Activated naive CD4-positive, alpha-beta T cell treated with anti-CD3 and anti-CD28 coated beads, Interleukin-2, amount 10 ng/mL, durations not matched to agents 7 days and 5 days (primary cell): ENCODE data around the gene GSDME.

Experiments
- CTCF ChIA-PET: fragments of 350-600 bp; sonication (Branson Sonifier 250); formaldehyde crosslinking; loops from one replicate; lab custom pipeline; 2021; ENCODE audit warnings: antibody characterized with exemption; lab: Charles Lee
- DNase-seq: peaks from one replicate; pipeline ENCODE4 v3.0.0-alpha.2; 2020
- H3K27ac Mint-ChIP-seq: one replicate; pipeline ENCODE4 v1.8.0; 2021; ENCODE audit warnings: mild to moderate bottlenecking, moderate library complexity, mixed read lengths
- H3K27me3 Mint-ChIP-seq: one replicate; pipeline ENCODE4 v1.8.0; 2021; ENCODE audit warnings: mild to moderate bottlenecking, mixed read lengths
- H3K36me3 Mint-ChIP-seq: one replicate; pipeline ENCODE4 v1.8.0; 2021; ENCODE audit warnings: mixed read lengths
- H3K4me1 Mint-ChIP-seq: one replicate; pipeline ENCODE4 v1.8.0; 2021; ENCODE audit warnings: mixed read lengths
- H3K4me3 Mint-ChIP-seq: one replicate; pipeline ENCODE4 v1.8.0; 2021; ENCODE audit warnings: mild to moderate bottlenecking, moderate library complexity, mixed read lengths
- H3K9me3 Mint-ChIP-seq: one replicate; pipeline ENCODE4 v1.8.0; 2021; ENCODE audit warnings: mixed read lengths

The GSDME gene

GRCh38 chr7:24717694-24718320 lies 39.5 kb downstream of the GSDME start:
- CTCF ChIA-PET: no interaction called here
- peaks cover 19% of the 10 kb centered on the region for H3K27me3 Mint-ChIP-seq

DNA sequence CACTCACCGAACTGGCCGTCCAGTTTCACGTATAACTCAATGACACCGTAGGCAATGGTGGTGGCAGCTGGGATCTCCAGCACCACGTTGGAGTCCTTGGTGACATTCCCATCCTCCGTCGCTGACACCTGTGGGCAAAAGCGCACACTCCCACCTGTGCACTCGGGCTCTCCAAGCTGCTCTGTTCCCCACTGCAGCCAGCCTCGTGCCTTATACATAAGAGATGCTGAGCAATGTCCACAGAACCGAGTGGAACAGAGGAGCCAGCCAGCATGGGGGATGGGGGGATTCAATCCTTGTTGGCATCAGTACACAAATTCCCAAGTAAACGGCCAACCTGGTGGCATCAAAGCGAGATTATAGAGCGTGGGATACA lies 40.0 kb downstream of the GSDME start:
- H3K4me1 Mint-ChIP-seq: peaks cover 7% of the 10 kb centered on the region
- no peak overlapping the region for H3K27ac Mint-ChIP-seq

More at GRCh38 chr7:24717694-24718320, 39.5 kb downstream of the GSDME start:
- H3K27ac Mint-ChIP-seq: no peak overlapping the region
- DNase-seq: no peak
- no peak overlapping the region for H3K4me3 Mint-ChIP-seq
- H3K9me3 Mint-ChIP-seq: no peaks in the 10 kb centered on the region
- H3K4me1 Mint-ChIP-seq: peaks cover 7% of the 10 kb centered on the region
- H3K36me3 Mint-ChIP-seq: no peaks in the 10 kb centered on the region

DNA sequence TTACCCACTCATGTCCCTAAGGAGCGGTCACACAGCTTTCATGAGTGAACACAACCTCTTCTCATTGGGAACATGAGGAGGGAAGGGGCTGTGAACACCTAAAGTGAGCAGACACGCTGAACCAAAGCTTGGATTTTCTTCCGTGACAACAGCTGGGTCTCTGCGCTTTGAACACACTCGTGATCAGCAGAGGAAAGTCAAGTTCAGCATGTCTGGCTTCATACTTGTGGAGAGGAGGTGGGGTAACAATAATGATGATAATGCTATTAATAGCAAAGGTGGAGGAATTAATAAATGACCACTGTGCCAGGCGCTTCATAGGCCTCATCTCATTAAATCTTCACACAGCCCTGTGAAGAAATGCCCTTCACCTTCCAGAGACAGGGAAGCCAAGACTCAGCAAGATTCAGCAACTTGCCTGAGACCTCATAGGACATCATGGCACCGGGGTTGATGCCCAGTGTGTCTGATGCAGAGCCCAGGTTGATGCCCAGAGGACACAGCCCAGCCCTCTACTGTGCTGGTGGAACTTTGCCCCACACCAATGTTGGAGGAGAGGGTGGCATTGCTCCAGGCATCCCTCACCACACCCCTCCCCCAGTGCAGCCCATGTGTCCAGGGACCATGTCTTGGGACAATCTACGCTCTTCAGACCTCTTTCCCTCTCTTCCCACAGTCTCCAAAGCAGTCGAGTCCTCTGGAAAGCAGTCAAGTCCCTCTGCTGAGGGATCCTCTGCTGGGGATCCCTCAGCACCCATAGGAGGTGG lies 40.6 kb downstream of the GSDME start:
- Mint-ChIP-seq H3K4me3 (no peak overlapping the region), H3K9me3 (no peaks in the 10 kb centered on the region), H3K36me3 (no peaks in the 10 kb centered on the region), H3K4me1 (peaks cover 7% of the 10 kb centered on the region), H3K27ac (no peak overlapping the region), H3K27me3 (peaks cover 15% of the 10 kb centered on the region)
- CTCF ChIA-PET: interaction anchor here (0.6 to 2.1 kb wide), 5 partner anchors 11 to 398 kb away, joined by 3 to 11 read pairs (median 6); no protein-coding TSS in a partner anchor
- DNase-seq: no peak

More for the DNA sequence above, 40.0 kb downstream of the GSDME start:
- DNase-seq: no peak
- Mint-ChIP-seq H3K9me3 (no peaks in the 10 kb centered on the region), H3K36me3 (no peaks in the 10 kb centered on the region), H3K27me3 (peaks cover 15% of the 10 kb centered on the region), H3K4me3 (no peak overlapping the region)
- CTCF ChIA-PET: no interaction called here

DNA sequence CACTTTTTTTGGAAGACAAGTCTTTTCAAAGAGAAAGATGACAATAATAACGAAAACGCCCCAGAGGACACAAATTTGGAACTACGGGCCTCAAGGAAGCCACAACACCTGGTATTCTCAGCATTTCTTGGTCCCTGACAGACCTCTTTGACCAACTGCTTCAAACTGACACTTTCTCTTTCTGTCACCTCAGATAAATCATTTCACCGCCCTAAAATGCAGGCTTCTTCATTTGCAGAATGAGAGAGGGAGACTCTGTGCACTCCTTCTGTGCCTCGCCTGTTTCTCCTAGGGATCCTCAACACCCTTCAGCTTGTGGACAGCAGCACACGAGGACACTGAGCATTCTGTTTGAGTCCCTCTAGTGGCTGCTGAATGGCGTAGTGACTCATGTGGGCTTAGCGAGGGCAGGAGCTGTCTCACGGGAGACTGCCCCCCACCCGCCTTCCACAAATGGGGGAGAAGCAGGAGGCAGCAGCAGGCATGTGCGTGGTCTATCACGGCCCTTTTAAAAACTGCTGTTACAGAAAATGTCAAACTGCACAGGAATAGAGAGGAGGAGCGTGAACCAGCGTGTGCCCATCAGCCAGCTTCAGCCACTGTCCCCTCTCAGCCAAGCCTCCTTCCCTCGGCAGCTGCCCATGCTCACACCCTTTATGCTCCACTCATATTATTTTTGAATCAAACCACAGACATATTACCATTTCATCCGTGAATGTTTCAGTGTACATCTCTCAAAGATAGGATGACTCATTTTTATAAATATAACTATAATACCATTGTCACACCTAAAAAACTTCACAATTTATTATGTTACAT lies 41.4 kb downstream of the GSDME start:
- Mint-ChIP-seq H3K36me3 (no peaks in the 10 kb centered on the region), H3K4me3 (no peak overlapping the region), H3K27ac (no peak overlapping the region), H3K9me3 (no peaks in the 10 kb centered on the region), H3K27me3 (peaks cover 15% of the 10 kb centered on the region), H3K4me1 (peaks cover 7% of the 10 kb centered on the region)
- no peak for DNase-seq
- CTCF ChIA-PET: interaction anchor here (0.6 to 2.1 kb wide), 7 partner anchors 10 to 397 kb away, joined by 3 to 11 read pairs (median 5); no protein-coding TSS in a partner anchor

DNA sequence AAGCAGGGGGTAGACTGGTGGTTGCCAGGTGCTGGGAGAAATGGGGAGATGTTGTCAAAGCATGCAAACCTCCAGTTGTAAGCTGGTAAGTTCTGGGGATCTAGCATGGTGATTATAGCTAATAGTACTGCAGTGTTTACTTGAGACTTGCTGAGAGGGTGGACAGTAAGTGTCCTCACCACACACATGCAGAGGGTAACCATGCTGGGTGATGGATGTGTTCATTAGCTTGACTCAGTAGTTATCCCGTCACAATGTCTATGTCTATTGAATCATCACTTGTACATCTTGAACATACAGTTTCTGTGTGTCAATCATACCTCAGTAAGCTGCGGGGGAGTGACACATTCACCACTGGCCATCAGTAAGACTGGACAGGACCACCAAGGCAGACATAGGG lies 42.1 kb downstream of the GSDME start:
- CTCF ChIA-PET: interaction anchor here (0.6 to 2.1 kb wide), 8 partner anchors 9 to 397 kb away, joined by 3 to 11 read pairs (median 4); no protein-coding TSS in a partner anchor
- no peak for DNase-seq
- peaks cover 15% of the 10 kb centered on the region for H3K27me3 Mint-ChIP-seq

DNA sequence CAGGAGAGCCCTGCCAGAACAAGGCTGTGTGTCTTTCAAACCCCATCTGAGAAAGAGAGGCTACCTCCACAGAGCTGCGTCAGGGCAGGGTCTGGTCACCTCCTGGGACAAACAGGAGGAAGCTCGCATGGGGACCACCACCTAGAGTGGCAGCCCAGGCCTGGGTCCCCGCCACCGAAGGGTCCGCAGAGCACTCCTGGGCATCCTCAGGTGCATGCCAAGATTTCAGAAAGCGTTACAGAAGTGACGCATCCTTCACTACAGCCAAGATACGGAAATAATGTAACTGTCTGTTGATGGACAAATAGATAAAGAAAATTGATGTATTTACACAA lies 42.6 kb downstream of the GSDME start:
- Mint-ChIP-seq H3K27ac (no peak overlapping the region), H3K4me1 (peaks cover 7% of the 10 kb centered on the region), H3K4me3 (no peak overlapping the region), H3K27me3 (peaks cover 15% of the 10 kb centered on the region), H3K36me3 (no peaks in the 10 kb centered on the region), H3K9me3 (no peaks in the 10 kb centered on the region)
- no peak for DNase-seq
- CTCF ChIA-PET: interaction anchor here (0.6 to 2.1 kb wide), 5 partner anchors 9 to 384 kb away, joined by 4 to 11 read pairs (median 6); no protein-coding TSS in a partner anchor

More for the DNA sequence above, 42.1 kb downstream of the GSDME start:
- H3K9me3 Mint-ChIP-seq: no peaks in the 10 kb centered on the region
- H3K4me1 Mint-ChIP-seq: peaks cover 7% of the 10 kb centered on the region
- H3K27ac Mint-ChIP-seq: no peak overlapping the region
- H3K36me3 Mint-ChIP-seq: no peaks in the 10 kb centered on the region
- no peak overlapping the region for H3K4me3 Mint-ChIP-seq

GRCh38 chr7:24713850-24714675 lies 43.2 kb downstream of the GSDME start:
- no peaks in the 10 kb centered on the region for H3K36me3 Mint-ChIP-seq
- DNase-seq: no peak
- no peaks in the 10 kb centered on the region for H3K9me3 Mint-ChIP-seq
- CTCF ChIA-PET: interaction anchor here (1.5 kb wide), 1 partner anchor 11 kb away, joined by 4 read pairs; no protein-coding TSS in a partner anchor
- peaks cover 5% of the 10 kb centered on the region for H3K4me1 Mint-ChIP-seq
- no peak overlapping the region for H3K4me3 Mint-ChIP-seq
- peaks cover 15% of the 10 kb centered on the region for H3K27me3 Mint-ChIP-seq
- no peak overlapping the region for H3K27ac Mint-ChIP-seq

DNA sequence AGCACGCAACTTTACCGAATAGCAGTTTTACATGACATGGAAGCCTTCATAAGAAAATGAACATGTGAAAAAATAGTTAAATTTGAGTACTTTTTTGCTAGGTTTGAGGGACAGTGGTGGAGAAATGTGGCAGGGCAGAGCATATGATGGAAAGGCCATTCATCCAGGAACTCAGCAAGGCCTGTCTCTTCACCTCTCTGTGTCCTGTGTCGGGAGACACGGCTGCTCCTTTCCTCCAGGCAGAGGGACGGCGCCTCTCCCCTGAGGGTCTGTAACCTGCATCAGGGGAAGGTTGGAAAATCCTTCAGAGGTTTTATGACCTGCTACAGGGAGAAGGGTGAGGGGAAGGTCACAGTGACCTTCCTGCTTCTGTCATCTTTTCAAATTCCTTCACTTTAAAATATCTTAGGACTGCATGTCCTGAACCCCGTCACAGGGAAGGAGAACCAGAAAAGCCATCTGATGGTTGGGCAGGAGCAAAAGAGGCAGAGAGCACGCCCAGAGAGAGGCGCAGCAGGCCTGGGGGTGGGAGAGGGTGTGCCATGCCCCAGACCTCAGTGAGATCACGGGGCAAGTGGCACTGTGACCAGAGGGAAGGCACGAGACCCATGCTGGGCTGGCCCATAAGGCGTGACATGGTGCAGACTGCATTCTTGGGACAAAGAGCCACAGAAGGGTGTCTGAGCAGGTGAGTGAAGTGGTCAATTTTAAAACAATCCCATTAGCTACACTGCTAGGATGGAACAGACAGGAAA lies 44.0 kb downstream of the GSDME start:
- Mint-ChIP-seq H3K27me3 (peaks cover 15% of the 10 kb centered on the region), H3K27ac (no peak overlapping the region), H3K9me3 (no peaks in the 10 kb centered on the region), H3K4me1 (peaks cover 3% of the 10 kb centered on the region), H3K4me3 (no peak overlapping the region), H3K36me3 (no peaks in the 10 kb centered on the region)
- CTCF ChIA-PET: no interaction called here
- no peak for DNase-seq

DNA sequence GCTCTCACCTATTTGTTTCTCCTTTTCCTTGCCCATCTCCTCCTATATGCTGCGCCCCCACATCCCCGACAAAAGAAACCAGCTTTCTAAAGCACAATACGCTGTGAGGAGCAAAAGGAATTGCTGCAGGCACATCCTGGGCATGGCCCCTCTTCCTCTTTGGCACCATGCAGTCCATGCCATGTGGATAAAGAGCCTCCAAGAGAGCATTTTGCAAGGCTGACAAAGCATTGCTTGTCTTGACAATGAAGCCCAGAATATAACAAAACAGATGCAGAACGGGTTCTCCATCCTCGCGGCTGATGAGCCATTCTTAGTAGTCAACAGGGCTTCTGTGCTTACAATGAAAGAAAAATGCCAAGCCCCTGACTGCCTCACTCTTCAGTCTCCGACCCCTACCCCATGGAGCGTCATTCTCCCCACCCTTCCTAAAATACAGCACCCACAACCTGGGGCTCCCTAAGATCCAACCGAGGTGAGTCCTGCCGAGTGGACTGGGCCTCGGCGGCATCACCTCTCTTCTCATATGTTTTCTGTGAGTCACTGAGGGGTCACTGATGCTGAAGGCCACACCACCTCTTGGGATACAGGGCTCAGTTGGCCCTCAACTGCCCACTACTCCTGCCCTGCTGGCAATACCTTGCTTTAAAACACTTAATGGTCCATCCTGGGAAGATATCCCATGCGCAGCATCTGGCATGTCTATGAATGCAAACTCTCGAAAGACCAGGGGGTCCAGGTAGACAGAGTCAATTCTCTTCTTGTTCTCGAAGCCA lies 47.5 kb downstream of the GSDME start:
- Mint-ChIP-seq H3K27me3 (peaks cover 8% of the 10 kb centered on the region), H3K9me3 (no peaks in the 10 kb centered on the region), H3K27ac (no peak overlapping the region), H3K4me1 (peaks cover 8% of the 10 kb centered on the region), H3K36me3 (no peaks in the 10 kb centered on the region), H3K4me3 (no peak overlapping the region)
- DNase-seq: no peak
- CTCF ChIA-PET: interaction anchor here (1.9 kb wide), 1 partner anchor 12 kb away, joined by 6 read pairs; no protein-coding TSS in a partner anchor

DNA sequence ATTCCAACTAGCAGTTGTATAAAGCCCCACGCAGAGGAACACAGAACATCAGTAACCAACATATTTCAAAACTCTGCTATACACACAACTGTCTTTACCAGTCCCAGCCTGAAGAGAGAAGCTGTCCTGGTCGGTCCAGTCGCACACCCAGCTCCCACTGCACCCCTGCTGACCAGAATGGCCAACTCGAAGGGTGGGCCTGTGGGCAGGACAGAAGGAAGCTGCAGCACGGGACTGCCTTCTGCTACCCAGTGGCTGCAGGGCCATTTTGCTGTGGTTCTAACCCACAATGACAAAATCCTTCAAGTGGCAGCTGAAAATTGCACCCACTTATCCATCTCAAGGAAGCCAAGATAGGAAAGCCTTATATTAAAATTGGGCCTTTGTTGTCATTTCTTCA lies 48.2 kb downstream of the GSDME start:
- Mint-ChIP-seq H3K4me3 (no peak overlapping the region), H3K4me1 (peaks cover 8% of the 10 kb centered on the region), H3K36me3 (no peaks in the 10 kb centered on the region), H3K27me3 (peaks cover 5% of the 10 kb centered on the region), H3K9me3 (no peaks in the 10 kb centered on the region), H3K27ac (no peak overlapping the region)
- CTCF ChIA-PET: interaction anchor here (1.9 kb wide), 1 partner anchor 12 kb away, joined by 6 read pairs; no protein-coding TSS in a partner anchor
- no peak for DNase-seq

DNA sequence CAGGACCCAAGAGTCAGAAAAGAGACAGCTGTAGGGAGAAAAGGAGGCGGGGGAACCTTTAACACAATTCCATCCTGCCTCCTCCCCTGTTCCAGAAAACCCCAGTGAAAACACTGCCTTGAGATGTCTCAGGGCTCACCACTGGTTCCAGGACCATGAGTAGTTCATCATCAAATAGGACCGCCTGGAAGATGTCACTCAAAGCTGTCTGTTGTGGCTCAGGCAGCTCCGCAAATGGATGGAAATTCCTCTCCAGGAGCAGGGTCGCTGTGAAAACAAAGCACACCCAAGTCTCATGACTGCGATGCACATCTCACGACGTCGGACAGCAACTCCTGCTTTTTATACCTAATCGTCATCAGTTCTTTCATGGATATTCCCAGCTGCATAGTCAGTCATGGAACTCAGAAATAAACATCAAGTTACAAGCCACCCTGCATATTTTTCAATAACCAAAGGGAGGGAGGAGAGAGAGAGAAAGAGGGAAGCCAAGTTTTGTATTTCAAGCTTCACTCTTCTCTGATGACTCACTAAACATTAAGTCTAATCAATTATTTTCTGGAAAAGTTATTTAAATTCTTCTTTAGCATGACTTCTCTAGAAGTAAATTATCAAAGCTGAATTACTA lies 49.2 kb downstream of the GSDME start:
- no peaks in the 10 kb centered on the region for H3K9me3 Mint-ChIP-seq
- H3K4me3 Mint-ChIP-seq: no peak overlapping the region
- no peak overlapping the region for H3K27ac Mint-ChIP-seq
- DNase-seq: no peak
- H3K4me1 Mint-ChIP-seq: peaks cover 8% of the 10 kb centered on the region
- H3K36me3 Mint-ChIP-seq: no peaks in the 10 kb centered on the region
- CTCF ChIA-PET: interaction anchor here (1.9 kb wide), 1 partner anchor 11 kb away, joined by 6 read pairs; no protein-coding TSS in a partner anchor
- no peaks in the 10 kb centered on the region for H3K27me3 Mint-ChIP-seq
